CD4-positive, alpha-beta T cell treated with Interferon gamma for 1 hour (primary cell): ENCODE data around the gene OGFR.
A peak's percentile ranks its signal among the peaks of the same experiment; 100 is the strongest.

Experiments used
- DNase-seq: peaks from one replicate; pipeline ENCODE4 v3.0.0-alpha.2; 2020

OGFR gene

GRCh38 chr20:62827311-62828038 lies 22.8 kb downstream of the OGFR start:
- no peak for DNase-seq

DNA sequence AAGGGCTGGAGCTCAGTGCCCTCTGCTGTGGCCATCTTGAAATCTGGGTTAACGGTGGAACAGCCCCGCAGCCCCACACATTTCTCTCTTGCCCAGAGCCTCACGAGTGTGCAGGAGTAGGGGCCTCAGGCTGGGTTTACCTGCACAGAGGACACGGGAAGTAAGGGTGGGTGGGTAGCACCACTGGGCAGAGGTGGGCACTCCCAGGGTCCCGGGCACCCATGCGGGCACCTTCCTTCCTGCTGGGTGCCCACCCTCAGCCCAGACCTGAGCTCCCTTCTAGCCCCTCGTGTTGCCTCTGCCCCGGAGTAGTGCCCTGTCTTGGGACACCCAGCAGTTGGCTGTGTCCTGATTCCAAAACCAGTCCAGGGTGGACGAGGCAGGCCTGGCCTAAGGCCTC lies 23.4 kb downstream of the OGFR start:
- DNase-seq, result no peak

- DNase-seq, result no peak
Observed at GRCh38 chr20:62828511-62829230, 24.0 kb downstream of the OGFR start.

- DNase-seq, result no peak
Observed at GRCh38 chr20:62829231-62830230, 24.9 kb downstream of the OGFR start.

GRCh38 chr20:62830251-62830650 lies 25.6 kb downstream of the OGFR start:
- DNase-seq, result no peak

DNA sequence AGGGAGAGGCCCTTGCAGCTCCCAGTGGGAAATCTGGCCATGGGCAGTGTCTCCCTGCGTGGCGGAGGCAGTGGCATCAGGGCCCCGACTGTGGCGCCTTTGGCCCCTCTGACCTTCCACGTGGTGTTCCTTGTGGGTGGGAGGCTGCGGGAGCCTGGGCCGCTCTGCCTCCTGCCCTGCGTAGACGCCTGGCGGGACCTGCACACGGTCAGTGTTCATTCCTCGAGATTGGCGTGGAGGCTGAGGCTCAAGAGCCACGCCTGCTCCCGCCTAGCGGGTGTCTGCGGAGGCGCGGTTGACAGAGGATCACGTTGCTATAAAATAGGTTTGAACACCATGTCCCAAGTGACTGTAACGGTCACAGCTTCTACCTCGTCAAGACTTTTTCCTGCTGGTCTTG lies 26.2 kb downstream of the OGFR start:
- no peak for DNase-seq

DNA sequence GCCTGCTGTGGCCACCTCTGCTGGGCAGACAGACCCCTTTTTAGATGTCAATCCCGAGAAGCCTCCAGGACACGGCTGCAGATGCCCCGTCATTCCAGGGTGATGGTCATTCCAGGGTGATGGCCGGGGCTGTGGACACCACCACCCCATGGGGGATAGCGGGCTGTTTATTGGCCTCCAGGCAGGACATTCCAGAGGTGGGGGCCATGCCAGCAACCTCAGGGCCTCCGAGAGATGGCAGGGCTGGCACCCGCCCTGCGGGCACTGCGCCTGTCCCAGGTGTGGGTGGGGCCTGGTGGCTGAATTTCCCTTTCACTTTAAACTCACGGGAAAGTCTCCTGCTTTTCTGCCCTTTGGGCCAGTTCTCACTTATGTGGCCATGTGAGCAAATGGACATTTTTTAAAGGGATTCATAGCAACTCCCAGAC lies 26.7 kb downstream of the OGFR start:
- no peak for DNase-seq

DNA sequence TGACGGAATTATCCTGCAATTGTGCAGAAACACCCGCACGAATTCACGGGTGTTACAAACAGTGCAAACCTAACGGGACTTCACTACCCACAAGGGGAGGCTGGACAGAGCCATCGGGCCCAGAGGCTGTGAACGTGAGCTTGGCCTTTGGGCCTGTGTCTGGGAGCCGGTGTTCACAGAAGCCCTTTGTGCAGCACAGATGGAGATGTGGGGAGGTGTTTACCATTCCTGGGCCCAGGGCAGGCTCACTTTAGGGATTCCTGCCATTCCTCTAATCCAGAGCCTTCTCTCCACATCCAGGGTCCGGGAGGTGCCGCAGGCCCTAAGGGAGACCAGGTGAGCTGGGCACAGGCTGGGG lies 27.2 kb downstream of the OGFR start:
- no peak for DNase-seq

DNA sequence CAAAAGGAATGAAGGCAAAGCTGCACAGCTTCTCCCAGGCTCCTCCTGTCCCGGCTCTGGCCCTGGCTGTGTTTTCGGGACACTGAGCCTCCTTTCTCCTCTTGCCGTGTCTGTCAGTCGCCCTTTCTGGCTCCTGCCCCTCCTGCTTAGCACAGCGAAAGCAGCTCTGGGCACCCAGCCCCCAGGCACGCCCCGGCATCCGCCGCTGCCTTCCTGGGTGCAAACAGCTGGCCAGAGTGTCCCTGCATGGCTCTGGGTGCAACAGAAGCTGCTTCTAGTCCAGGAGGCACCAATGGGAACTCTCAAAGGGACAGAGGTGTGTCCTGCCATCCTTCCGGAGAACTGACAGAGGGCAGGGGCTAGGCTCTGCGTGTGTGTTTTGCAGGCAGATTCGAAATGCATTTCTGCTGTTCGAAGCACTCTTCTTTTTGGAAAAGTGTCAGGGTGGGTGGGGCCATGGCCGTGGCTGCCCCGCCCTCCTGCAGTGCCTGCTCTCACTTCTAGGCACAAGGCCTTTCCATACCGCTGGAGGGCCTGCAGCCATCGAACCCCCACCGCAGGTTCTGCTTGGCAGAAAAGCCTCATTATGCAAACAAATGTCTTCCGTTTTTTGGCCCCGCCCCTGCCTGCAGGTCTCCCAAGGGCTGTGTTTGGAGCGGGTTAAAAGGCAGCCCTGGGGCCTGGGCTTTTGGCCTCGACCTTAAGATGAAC lies 27.7 kb downstream of the OGFR start:
- peak; percentile 78 for DNase-seq

GRCh38 chr20:62832951-62833391 lies 28.3 kb downstream of the OGFR start:
- no peak for DNase-seq

GRCh38 chr20:62834967-62835730 lies 30.5 kb downstream of the OGFR start:
- DNase-seq, result no peak

- DNase-seq, result no peak
Observed at GRCh38 chr20:62835931-62836861, 31.6 kb downstream of the OGFR start.

DNA sequence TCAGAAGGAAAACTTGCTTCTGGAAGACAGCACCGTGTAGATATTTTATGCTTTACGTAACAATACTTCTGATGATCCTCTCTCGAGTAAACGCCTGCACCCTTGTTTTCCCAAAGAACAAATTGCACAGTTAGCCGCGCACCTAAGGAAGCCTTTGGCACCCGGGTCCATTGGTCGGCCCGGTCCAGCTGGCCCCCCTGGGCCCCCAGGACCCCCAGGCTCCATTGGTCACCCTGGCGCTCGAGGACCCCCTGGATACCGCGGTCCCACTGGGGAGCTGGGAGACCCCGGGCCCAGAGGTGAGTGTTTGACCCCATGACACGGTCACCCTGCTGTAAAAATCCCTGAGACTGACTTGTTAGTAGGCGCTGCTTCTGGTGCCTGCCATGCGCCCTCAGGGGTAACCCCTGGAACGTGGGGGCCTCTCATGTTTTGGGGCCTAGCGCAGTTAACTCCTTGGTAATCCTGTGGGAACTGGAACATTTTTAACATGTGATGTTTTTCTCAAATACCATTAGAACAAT lies 32.4 kb downstream of the OGFR start:
- DNase-seq, result no peak

GRCh38 chr20:62837790-62838127 lies 33.1 kb downstream of the OGFR start:
- no peak for DNase-seq

GRCh38 chr20:62838128-62838891 lies 33.7 kb downstream of the OGFR start:
- DNase-seq, result peak; percentile 50

DNA sequence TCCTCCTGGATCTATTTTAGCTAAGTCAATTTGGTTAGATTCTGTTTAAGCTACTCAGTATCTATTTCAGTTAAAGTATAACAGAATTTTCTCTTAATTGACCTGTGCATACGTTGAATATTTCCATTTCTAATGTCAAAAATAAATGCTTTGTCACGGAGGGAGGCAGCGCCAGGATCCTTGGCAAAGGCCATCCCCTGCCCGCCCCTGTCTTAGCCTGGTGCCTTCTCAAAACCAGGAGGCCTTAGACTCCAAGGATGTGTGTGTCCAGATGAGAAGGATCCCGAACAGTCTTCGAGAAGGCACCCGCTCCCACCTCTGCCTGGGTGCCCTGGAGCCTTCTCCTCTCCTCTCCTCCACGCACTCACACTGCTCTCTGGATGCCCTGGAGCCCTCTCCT lies 34.6 kb downstream of the OGFR start:
- no peak for DNase-seq

DNA sequence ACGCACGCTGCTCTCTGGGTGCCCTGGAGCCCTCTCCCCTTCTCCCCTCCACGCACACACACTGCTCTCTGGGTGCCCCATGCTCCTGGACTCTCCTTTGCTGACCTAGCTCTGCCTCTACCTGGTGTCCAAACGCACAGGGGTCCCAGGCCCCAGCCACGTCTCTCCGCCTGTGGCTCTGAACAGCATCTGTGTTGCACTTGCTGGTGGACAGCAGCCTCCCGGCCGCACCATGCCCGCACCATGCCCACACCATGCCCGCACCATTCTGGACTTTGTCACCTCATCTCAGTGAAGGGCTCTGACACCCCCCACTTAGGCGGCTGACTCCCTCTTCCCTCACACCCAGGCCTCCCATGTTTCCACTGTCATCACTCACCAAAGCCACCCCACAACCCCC lies 35.2 kb downstream of the OGFR start:
- no peak for DNase-seq

DNA sequence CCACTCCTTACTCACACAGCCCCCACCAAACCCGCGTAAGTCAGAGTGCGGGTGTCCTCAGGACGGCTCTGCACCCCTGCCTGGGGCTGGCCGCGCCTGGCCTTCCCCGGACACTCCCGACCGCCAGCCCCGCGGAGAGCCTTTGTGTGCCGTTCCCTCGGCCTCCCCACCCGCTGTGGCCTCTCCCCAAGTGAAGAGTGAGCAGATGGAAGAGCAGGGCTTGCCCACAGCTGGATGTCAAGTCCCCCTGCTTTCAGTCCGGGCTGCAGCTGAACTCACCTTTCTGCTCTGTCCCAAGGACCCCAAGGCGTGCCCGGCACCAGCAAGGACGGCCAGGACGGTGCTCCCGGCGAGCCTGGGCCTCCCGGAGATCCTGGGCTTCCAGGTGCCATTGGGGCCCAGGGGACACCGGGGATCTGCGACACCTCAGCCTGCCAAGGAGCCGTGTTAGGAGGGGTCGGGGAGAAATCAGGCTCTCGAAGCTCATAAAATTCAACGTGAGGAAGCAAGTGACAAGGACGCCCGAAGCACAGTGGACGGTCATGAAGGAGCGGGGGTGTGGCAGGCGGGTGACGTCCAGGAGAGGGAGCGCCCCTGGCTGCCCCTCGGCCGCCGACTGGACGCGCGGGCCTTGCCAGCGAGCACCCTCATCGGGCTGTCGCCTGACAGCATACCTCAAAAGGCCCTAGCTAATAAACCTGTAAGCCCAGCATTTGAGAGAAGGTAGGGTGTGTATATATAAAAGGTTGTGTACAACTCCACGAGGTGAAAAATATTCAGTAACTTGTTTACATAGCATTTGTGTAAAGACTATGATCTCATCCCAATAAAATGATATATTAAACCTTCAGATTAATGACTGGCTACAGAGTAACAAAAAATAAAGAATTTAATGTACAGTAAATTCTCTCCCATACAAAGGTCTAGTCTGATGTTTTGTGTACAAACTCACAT lies 35.9 kb downstream of the OGFR start:
- no peak for DNase-seq
